HG02623 (cell line): ENCODE measurements around the gene KDELR3.
A peak's percentile ranks its signal among the peaks of the same experiment; 100 is the strongest.
"Not testable (repeated sequence)": the region's sequence is repeated elsewhere in the genome, so short reads cannot be mapped to it uniquely, and the experiment has no call there.

Experiments used
- ATAC-seq: cut with Tn5 transposase; IDR thresholded peaks from one replicate; pipeline ENCODE4 v1.9.1; 2021; ENCODE audit warnings: moderate library complexity; ENCODE audit not compliant: unreplicated experiment

KDELR3 gene

GRCh38 chr22:38455530-38456271 is 12.2 kb upstream of the KDELR3 start:
- ATAC-seq, result no peak

- no peak for ATAC-seq
Observed at GRCh38 chr22:38456272-38456835, 11.5 kb upstream of the KDELR3 start.

DNA sequence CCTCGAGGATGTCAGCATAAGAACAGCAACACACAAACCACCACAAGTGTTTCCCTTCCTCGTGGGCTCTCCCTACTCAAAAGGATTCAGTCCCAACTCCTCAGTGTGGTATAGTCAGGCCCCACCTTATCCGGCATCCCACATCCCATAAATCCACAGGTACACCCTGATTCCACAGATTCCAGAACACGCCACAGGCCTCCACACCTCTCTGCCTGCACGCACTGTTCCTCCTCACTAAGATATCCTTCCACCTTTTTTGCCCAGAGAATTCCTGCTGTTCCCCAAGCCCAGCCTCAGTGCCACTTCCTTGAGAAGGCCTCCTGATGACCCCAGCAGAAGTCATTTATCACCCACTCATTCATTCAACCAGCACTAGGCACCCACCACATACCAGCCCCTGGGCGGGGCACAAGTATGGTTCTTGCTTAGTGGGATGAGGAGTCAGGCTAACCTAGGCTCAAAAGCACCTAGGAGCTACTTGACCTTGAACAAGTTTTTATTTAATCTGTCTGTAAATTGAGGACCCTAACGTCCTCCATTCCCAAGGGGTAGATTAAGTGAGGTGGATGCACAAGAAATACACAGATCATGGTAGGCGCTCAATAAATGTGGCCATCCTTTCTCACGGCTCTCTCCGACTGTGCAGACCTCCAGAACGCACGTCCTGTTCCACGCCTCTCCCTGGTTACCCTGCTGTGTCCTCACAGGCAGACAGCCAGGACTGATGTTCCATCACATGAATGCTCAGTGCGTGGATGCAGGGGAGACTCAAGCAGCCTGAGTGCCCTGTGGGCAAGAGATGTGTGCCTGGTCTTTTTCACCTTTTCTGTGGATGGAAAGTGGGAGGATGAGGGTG is 10.8 kb upstream of the KDELR3 start:
- no peak for ATAC-seq

DNA sequence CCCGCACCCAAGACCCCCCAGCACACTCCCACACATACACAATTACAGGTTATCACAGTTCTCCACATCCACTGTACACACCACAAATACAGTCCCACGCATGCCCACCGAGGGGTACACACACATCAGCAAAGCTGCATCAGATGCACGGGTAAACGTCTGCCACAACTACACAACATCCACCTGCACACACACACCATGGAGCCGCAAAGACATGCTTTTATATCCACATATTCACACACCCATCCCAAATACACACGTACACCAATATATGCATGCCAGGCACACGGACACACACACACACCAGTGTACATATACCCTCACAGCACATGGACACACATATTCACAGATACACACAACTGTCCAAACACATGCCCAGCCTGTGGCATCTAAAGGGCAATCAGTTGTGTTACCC is 7.5 kb upstream of the KDELR3 start:
- no peak for ATAC-seq

DNA sequence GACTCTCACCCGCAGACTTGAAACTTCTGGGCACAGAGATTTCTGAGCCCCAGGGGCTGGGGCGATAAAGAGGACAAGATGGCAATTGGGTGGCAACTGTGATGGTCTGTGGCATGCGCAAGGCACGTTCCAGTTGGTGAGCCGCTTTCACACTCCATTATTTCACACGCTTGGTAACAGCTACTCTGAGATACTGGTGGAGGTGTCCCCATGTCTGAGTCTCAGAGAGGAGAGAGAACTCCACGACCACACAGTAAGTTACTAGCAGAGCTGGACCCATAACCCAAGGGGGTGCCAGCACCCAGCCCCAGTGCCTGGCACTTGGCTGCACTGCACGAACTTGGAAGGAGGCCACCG is 6.9 kb upstream of the KDELR3 start:
- no peak for ATAC-seq

- no peak for ATAC-seq
Observed at GRCh38 chr22:38461414-38462081, 6.3 kb upstream of the KDELR3 start.

DNA sequence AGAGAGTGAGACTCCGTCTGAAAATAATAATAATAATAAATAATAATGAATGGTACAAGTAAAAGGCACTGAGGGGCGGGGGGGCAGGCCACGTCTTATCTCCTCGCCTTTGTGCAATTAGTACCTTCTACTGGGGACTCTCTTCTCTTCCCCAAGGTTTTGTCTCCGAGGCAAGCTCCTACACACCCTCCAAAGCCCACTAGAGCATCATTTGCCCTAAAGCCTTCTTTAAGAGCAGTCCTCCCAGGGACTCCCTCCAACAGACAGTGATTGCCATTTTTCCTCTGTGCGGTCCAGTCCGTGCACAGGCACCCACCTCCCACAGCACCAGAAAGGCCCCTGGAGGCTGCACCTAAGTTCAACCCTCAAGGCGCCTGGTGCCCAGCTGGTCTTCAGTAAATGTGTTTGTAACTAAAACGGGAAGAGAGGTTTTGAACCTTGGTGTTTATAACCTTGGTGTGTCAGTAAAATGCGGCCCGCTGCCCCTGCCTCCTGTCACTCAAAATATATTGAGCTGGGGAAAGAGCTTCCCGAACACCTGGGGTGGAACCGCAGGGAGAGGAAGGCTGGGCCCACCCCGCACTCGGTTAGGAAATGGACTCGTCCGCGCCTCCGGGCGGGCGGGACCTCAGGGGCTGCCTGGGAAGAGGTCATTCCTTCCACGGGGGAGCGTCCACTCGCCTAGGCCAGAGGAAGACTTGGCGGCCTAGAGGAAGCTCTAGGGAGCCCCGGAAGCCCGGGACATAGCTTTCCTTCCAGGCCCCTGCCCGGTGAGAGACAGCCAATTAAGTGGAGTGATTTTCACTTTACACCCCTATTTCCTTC is 4.7 kb upstream of the KDELR3 start:
- ATAC-seq, result no peak

GRCh38 chr22:38464992-38465672 is 2.8 kb upstream of the KDELR3 start:
- no peak for ATAC-seq

DNA sequence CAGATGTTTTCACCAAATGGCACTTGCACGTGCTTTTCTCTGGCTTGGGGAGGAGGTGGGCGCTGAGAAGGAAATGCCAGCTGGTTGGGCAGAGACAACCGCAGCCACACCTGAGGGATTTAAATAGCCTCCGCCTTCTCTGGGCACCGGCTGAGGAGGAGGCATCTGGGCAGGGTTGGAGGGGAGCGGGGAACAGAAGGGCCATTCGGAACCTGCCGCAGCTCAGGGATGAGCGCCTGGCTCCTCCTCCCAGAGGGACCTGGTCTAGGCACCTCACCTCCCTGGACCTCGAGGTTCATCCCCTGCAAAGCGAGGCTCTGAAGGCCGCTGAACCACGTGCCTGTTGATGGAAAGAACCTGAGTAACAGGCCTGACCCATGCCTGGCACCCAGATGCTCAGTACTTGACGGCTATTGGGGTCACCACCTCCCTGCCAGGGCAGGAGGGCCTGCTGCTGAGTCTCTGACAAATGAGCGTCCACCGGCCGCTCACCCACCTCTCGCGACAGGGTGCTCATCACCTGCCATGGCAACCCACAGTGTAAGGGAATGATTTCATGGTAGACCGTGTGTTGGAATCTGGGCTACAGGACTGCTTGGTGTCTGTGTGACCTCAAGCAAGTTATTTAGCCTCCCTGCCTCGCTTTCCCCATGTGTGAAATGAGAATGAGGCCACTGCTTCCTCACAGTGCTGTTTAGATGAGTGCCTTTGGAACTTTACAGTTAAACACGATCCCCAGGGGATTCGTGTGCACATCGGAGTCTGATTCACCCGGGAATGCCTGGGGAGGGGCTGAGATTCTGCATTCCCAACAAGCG is 2.0 kb upstream of the KDELR3 start:
- no peak for ATAC-seq

DNA sequence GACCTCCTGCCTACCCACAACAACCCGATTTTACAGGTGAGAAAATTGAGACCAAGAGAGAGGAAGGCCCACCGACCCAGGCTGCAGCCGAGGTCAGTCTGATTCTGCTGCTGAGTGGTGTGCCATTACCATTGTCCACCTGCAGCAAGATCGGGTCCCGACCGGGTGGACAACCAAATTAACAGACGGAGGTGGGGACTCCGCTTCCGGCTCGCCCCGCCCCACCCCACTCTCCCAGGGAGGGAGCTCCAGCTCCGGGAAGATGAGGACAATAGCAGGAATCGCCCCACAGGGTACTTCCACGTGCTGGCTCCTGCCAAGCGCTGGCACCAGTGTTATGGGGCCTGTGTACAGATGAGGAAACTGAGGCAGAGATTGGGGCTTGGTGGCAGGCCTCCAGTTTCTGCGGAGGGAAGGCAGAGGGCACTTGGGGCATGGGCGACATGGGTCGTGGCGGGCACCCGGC is 425 bp upstream of the KDELR3 start:
- peak; percentile 4 for ATAC-seq

- no peak for ATAC-seq
Observed at GRCh38 chr22:38468443-38469305, 778 bp downstream of the KDELR3 start.

GRCh38 chr22:38469306-38469781 is 1.4 kb downstream of the KDELR3 start:
- ATAC-seq, result no peak

GRCh38 chr22:38470179-38470578 is 2.3 kb downstream of the KDELR3 start:
- ATAC-seq, result not testable (repeated sequence)

DNA sequence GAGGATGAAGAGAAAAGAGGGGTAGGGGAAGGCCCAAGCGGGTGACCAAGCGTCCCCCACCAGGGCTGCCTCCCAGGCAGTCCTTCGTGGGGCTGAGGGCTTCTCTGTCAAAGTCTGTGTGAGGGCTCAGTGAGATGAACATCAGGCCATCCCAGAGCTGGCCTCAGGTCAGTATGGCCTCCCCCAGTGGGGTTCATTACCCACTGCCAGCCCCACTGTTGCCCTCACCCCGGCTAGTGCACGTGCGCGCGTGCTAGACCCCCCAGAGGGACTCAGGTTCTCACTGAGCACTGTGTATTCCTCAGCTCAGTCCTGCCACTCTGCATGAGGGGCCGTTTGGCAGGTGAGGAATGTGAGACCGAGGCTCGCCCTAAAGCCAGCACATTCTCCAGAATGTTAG is 3.3 kb downstream of the KDELR3 start:
- no peak for ATAC-seq

- no peak for ATAC-seq
Observed at GRCh38 chr22:38474003-38474607, 6.2 kb downstream of the KDELR3 start.

DNA sequence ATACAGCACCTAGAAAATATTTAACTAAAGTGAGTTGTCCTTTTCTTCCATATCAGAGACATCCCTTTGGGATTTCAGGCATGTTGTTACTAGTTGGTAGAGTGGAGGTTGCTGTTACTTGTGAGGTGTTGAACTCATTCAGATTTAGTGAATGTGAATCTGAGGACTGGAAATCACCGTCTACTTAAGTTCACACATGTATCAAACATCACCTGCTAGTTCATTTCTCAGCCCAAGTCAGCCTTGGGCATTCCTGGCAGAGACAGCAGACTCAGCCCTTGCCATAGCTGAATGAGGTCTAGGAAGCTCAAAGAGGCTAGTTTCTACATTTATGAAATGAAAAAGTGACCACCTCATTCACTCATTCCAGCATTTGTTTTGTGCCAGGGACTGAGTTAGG is 9.7 kb downstream of the KDELR3 start:
- ATAC-seq, result no peak

GRCh38 chr22:38479096-38479837 is 11.4 kb downstream of the KDELR3 start:
- ATAC-seq, result no peak
